Hepatic stellate cell (primary cell): ENCODE data around the gene SLC23A2.
"Not testable (repeated sequence)": the region's sequence is repeated elsewhere in the genome, so short reads cannot be mapped to it uniquely, and the experiment has no call there.

ENCODE experiments used
- DNase-seq: peaks from one replicate; pipeline ENCODE4 v3.0.0; 2011; ENCODE audit warnings: low spot score

The SLC23A2 gene

DNA sequence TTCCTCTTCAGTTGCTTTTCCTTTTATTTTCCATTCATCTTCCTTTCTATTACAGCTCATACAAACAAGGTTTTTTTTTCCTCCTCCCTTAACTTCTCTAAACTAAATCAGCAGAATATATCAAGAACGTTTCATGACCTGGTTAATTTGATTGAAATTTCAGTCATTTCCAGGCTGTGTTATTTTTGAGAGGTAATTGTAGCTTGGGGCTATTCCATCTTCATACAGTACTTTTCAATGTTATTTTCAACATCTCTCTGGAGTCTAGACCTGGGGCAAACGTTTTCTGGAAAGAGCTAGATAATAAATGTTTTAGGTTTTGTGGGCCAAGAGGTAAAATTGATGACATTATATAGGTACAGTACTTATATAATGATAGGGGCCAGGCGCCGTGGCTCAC lies 4.0 kb upstream of the SLC23A2 start:
- DNase-seq, result no peak

DNA sequence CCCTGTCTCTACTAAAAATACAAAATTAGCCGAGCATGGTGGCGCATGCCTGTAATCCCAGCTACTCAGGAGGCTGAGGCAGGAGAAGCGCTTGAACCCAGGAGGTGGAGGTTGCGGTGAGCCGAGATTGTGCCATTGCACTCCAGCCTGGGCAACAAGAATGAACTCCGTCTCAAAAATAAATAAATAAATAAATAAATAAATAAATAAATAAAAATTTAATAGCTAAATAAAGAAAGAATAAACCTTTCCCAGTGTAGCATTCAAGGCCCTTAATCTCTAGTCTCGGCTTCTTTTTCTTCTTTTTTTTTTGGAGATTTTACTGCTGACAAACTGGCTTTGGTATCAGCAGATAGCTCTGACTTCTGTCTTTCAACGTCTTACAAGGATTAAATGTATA lies 3.5 kb upstream of the SLC23A2 start:
- DNase-seq, result not testable (repeated sequence)

- DNase-seq, result no peak
Observed at GRCh38 chr20:5003626-5004025, 2.3 kb upstream of the SLC23A2 start.

- no peak for DNase-seq
Observed at GRCh38 chr20:5002077-5002413, 735 bp upstream of the SLC23A2 start.

- DNase-seq, result peak; percentile 60
Observed at GRCh38 chr20:5000263-5001173, 792 bp downstream of the SLC23A2 start.

DNA sequence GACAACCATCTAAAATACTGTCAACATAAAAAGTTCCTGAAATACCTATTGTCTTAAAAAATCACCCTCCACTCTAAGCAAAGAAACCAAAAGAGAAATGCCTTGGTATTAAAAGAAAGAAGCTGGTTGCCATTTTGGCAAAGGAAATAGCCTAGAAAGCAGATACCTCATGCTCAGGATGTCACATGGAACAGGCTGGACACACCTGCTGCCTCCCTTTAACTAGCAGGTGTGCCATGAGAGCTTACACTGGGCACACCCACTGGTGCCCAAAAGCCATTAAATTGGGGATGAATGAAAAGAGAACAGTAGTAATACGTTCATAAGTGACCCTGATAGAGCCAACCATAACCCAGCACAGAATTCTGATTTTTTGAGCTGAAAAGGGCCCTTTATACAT lies 1.5 kb downstream of the SLC23A2 start:
- no peak for DNase-seq

DNA sequence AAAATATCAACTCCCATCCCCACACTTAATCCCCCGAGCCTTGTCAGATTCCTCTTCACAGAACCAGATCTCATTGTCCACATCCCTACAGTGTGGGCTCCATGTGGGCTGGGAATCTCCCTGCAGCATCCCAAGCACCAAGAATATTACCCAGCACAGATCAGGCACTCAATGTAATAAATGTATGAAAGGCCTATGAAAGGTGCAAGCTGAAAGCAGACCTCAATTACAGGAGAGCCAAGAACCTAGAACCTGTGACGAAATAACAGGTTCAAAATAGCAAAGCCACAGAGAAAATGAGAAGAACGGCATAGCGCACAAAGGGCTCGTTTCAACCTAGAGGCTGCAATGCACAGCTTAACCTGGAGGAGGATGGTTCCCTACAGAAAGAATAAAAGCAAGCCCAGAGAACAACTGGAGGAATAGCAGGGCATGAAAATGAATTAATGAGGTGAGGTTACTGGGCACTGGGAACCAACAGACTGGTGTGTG lies 3.1 kb downstream of the SLC23A2 start:
- no peak for DNase-seq

GRCh38 chr20:4997222-4997621 lies 4.1 kb downstream of the SLC23A2 start:
- DNase-seq, result no peak

- no peak for DNase-seq
Observed at GRCh38 chr20:4989570-4989969, 11.7 kb downstream of the SLC23A2 start.

DNA sequence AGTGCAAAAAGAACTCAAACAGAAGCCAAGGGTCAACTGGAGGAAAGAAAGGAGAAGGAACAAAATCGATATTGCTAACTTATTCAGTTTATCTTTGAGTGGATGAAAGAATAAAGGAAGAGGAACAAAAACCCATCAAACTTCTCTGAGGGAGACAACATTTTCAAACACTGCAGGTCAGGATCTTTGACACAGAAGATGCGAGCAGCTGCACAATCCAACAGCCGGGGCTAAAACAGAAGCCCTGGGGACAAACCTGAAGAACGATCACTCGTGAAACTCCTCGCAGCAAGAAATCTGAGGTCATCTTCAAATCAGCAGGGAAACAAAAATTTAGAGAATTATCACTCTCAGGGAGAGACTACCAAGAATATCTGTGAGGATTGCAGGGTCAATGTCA lies 14.2 kb downstream of the SLC23A2 start:
- DNase-seq, result no peak

DNA sequence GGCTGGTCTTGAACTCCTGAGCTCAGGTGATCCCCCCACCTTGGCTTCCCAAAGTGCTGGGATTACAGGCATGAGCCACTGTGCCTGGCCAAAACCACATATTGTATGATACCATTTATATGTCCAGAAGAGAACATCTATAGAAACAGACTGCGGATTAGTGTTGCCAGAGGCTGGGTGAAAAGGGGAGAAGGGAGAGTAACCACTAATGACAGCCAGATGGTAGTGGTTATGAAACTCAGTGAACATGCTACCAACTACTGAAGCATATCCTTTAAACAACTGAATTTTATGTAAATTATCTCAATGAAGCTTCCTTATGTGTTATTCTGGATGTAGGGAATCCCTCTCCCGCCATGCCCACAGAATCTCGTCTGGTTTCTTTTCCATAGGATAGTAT lies 15.7 kb downstream of the SLC23A2 start:
- DNase-seq, result no peak

DNA sequence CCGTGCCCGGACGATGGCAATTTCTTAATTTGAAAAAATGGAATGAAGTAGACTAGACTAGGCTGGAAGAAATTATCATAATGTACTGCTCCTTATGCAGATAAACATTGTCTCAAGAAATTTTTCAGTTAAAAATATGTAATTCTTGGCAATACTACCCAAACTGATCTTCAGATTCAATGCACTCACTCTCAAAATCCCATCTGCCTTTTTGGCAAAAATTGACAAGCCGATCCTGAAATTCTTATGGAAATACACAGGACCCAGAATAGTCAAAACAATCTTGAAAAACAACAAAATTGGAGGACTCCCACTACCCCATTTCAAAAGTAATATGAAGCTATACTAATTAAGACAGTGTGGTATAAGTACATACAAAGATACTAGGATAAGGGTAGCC lies 19.0 kb downstream of the SLC23A2 start:
- DNase-seq, result no peak

- DNase-seq, result no peak
Observed at GRCh38 chr20:4979841-4980410, 21.4 kb downstream of the SLC23A2 start.

GRCh38 chr20:4978050-4978918 lies 23.0 kb downstream of the SLC23A2 start:
- DNase-seq, result no peak

DNA sequence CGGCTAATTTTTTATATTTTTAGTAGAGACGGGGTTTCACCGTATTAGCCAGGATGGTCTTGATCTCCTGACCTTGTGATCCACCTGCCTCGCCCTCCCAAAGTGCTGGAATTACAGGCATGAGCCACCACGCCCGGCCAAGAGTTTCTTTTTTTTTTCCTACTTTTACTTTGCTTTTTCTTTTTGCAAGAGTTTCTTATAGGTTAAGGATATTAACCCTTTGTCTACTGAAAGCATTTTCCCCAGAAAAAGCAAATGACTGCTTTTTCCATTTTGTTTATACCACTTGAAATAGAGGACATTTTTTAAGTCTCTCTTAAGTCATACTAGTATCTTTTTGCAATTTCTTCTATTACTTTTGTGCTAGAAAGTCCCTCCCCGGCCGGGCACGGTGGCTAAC lies 25.3 kb downstream of the SLC23A2 start:
- not testable (repeated sequence) for DNase-seq

DNA sequence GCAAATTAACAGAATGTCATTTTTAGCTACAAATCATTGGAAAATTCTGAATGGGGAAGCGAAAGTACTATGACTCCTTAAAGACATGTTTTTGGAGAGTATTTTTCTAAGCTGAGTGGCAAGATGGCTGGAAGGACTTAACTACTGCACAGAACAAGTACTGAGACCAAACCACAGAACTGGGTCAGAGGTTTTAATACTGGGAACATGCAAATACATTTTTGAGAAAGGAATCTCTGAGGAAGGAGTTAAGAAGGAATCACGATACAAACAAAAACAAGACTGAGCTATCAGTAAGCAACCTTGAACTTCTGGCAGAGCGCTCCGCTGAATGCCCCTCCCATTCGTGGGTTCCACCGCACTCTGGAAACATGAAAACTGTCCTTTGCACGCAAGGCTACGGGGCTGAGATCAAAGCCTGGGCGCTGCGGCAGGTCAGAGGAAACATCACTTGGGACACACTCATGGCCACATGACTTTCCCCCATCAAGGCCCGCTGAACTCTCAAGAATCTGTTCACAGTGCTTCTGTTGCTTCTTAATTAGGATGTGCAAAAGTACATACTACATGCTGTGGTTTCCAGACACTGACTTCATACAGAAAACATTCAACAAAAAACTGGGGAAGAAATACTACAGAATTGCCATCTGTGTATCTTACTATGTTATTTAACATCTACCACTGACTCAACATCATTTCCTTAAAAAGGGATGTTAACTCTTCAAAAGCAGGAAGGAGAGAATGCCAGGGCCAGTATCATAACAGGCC lies 27.8 kb downstream of the SLC23A2 start:
- peak; percentile 57 for DNase-seq

GRCh38 chr20:4972506-4973251 lies 28.6 kb downstream of the SLC23A2 start:
- DNase-seq, result no peak

DNA sequence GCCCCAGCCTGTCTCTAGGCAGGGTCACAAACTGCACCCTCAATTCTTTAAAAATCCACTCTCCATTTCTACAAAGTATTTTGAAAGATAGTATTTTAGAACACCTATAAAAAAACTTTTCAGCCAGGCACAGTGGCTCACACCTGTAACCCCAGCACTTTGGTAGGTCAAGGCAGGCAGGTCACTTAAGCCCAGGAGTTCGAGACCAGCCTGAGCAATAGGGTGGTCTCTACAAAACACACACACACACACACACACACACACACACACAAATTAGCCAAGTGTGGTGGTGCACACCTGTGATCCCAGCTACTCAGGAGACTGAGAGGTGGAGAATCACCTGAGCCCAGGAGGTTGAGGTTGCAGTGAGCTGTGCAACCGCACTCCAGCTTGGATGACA lies 30.2 kb downstream of the SLC23A2 start:
- DNase-seq, result no peak

DNA sequence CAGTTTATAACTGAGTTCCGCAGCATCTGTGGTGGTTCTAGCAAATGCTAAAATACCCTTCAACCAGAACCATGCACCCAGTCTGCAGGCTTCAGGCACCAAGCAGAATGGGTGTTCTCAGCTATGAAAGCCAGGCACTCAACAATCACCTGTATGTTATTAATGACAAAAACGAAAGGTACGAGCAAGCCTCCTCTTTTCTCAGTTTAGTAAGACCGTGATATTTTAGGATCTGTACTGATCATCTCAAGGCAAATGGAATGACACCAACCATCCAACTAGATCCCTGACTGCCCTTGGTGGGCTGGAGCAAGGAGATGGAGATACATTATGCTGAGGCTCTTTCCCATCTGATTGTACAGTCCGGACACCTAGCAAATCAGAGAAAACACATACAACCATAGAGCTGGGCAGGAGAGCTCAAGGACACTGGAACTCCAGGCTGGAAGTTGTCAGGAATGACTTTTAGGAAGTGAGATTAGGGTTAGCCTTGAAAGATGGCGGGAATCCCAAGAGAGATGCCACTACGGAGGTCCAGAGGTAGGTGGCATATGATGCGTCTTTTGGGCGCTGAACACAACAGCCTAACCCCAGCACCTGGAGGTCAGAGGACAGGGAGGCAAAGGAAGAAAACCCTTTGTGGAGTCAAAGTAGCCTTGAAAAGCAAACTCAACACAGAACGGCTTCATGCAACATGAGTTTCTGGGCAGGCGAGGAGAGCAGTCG lies 33.4 kb downstream of the SLC23A2 start:
- no peak for DNase-seq
